SK-N-SH (cell line): ENCODE results near the gene PPP1R12B. TPM values are rescaled to one million over a fixed set of nuclear protein-coding genes. Genes with fewer than 3 reads are reported as not detected.

Experiments
- CTCF ChIA-PET: fragments of 300-600, 350-600 bp; formaldehyde crosslinking; extraction: SDS; loops from one replicate; lab custom pipeline; 2021; lab: Yijun Ruan, JAX
- POLR2A ChIA-PET: fragments of 350-600 bp; sonication (Branson Sonifier 250); formaldehyde crosslinking; extraction: SDS; loops from one replicate; lab custom pipeline; 2020; ENCODE audit warnings: antibody characterized with exemption, inconsistent platforms; lab: Yijun Ruan, JAX
- DNase-seq: peaks from one replicate; pipeline ENCODE4 v3.0.0; 2012
- H2AFZ ChIP-seq: fragments of 200-600 bp; sonication (generic); 2 replicates; pipeline ENCODE4 v1.8.1; 2016; ENCODE audit warnings: antibody characterized with exemption, mild to moderate bottlenecking, low read depth
- H3F3A ChIP-seq: fragments of 200-600 bp; sonication (generic); replicated peaks from 2 replicates; pipeline ENCODE3; 2016; ENCODE audit warnings: antibody characterized with exemption, mild to moderate bottlenecking; ENCODE audit not compliant: insufficient read depth
- H3K27ac ChIP-seq, 2 experiments: fragments of 200-500 bp in 1 of 2; fragments of 200-600 bp in 1 of 2; sonication (Bioruptor generic) in 1 of 2; sonication (generic), shearing (Covaris generic) in 1 of 2; 2 replicates each; pipeline versions ENCODE4 v1.5.1 to v1.6.1; 2014 to 2016; ENCODE audit warnings: low read depth in 2 of 2, inconsistent platforms in 1 of 2, low read length in 1 of 2, mild to moderate bottlenecking in 1 of 2, mixed read lengths in 1 of 2
- H3K27me3 ChIP-seq: fragments of 200-600 bp; sonication (generic), shearing (Covaris generic); 2 replicates; pipeline ENCODE4 v1.6.1; 2016; ENCODE audit warnings: mixed run types; ENCODE audit not compliant: insufficient read depth
- H3K36me3 ChIP-seq, 2 experiments: fragments of 200-500 bp in 1 of 2; fragments of 200-600 bp in 1 of 2; sonication (Bioruptor generic) in 1 of 2; sonication (generic) in 1 of 2; replicated peaks in 1 of 2; 2 replicates each; pipeline versions ENCODE3 to v1.5.1; 2014 to 2016; ENCODE audit warnings: low read length in 1 of 2, mild to moderate bottlenecking in 1 of 2; ENCODE audit not compliant: insufficient read depth in 2 of 2, control insufficient read depth in 1 of 2
- H3K4me1 ChIP-seq, 2 experiments: fragments of 200-500 bp in 1 of 2; fragments of 200-600 bp in 1 of 2; sonication (Bioruptor generic) in 1 of 2; sonication (generic), shearing (Covaris generic) in 1 of 2; 2 replicates each; pipeline versions ENCODE4 v1.5.1 to v1.6.1; 2014 to 2016; ENCODE audit warnings: low read depth in 1 of 2, low read length in 1 of 2, mixed run types in 1 of 2; ENCODE audit not compliant: insufficient read depth in 2 of 2, control insufficient read depth in 1 of 2
- H3K4me2 ChIP-seq: fragments of 200-600 bp; sonication (generic), shearing (Covaris generic); 2 replicates; pipeline ENCODE4 v1.6.1; 2017; ENCODE audit warnings: mixed run types
- H3K4me3 ChIP-seq, 2 experiments: fragments of 200-500 bp in 1 of 2; fragments of 200-600 bp in 1 of 2; sonication (Bioruptor generic) in 1 of 2; sonication (generic), shearing (Covaris generic) in 1 of 2; 2 replicates each; pipeline versions ENCODE4 v1.5.1 to v1.8.1; 2014 to 2016; ENCODE audit warnings: low read depth in 2 of 2, inconsistent platforms in 1 of 2, low read length in 1 of 2, mild to moderate bottlenecking in 1 of 2, mixed read lengths in 1 of 2, moderate library complexity in 1 of 2
- H3K79me2 ChIP-seq: fragments of 200-600 bp; sonication (generic); 2 replicates; pipeline ENCODE4 v1.8.1; 2017; ENCODE audit warnings: mild to moderate bottlenecking; ENCODE audit not compliant: insufficient read depth
- H3K9ac ChIP-seq: fragments of 200-600 bp; sonication (generic); 2 replicates; pipeline ENCODE4 v1.6.1; 2017; ENCODE audit warnings: mixed run types
- H3K9me2 ChIP-seq: fragments of 200-600 bp; sonication (generic); 2 replicates; pipeline ENCODE4 v1.6.1; 2017; ENCODE audit warnings: mixed run types
- H3K9me3 ChIP-seq: fragments of 200-600 bp; sonication (generic); 2 replicates; pipeline ENCODE4 v1.6.1; 2017; ENCODE audit warnings: mixed run types, mild to moderate bottlenecking, moderate library complexity
- H4K20me1 ChIP-seq: fragments of 200-600 bp; sonication (generic); 2 replicates; pipeline ENCODE4 v1.6.1; 2017; ENCODE audit warnings: mild to moderate bottlenecking, mixed run types; ENCODE audit not compliant: insufficient read depth
- CHD2 ChIP-seq: fragments of 150-350 bp; IDR thresholded peaks from 2 replicates; pipeline ENCODE4 v1.6.1; 2018; ENCODE audit warnings: low read length; ENCODE audit not compliant: partially characterized antibody
- CTCF ChIP-seq: fragments of 200-600 bp; sonication (generic); IDR thresholded peaks from 2 replicates; pipeline ENCODE4 v1.6.1; 2017; ENCODE audit warnings: antibody characterized with exemption, mild to moderate bottlenecking, moderate library complexity
- ELF1 ChIP-seq: IDR thresholded peaks from 2 replicates; pipeline ENCODE4 v1.4.0; 2012
- EP300 ChIP-seq, 2 experiments: IDR thresholded peaks; 2 replicates each; pipeline versions ENCODE4 v1.4.0 to v1.6.1; 2012; ENCODE audit warnings: borderline replicate concordance in 1 of 2, low read depth in 1 of 2, low read length in 1 of 2
- EZH2phosphoT487 ChIP-seq: fragments of 200-600 bp; sonication (generic); IDR thresholded peaks from 2 replicates; pipeline ENCODE4 v1.6.1; 2017; ENCODE audit warnings: low read depth, mixed run types, mild to moderate bottlenecking, antibody characterized with exemption, moderate library complexity, borderline replicate concordance
- FOSL2 ChIP-seq: IDR thresholded peaks from 2 replicates; pipeline ENCODE4 v1.4.0; 2012; ENCODE audit warnings: low read depth, mild to moderate bottlenecking, moderate library complexity, borderline replicate concordance
- FOXJ3 ChIP-seq: sonication (generic); formaldehyde crosslinking; IDR thresholded peaks from 2 replicates; pipeline ENCODE4 v1.5.1; 2020; ENCODE audit warnings: mild to moderate bottlenecking, missing genetic modification reagents
- FOXM1 ChIP-seq: IDR thresholded peaks from 2 replicates; pipeline ENCODE4 v1.4.0; 2012; ENCODE audit warnings: low read depth, mild to moderate bottlenecking
- GATA2 ChIP-seq: sonication (generic); formaldehyde crosslinking; IDR thresholded peaks from 2 replicates; pipeline ENCODE4 v1.5.0; 2020; ENCODE audit warnings: mild to moderate bottlenecking, missing genetic modification reagents
- JUND ChIP-seq: IDR thresholded peaks from 2 replicates; pipeline ENCODE4 v1.4.0; 2012
- MAX ChIP-seq: IDR thresholded peaks from 2 replicates; pipeline ENCODE4 v1.4.0; 2012; ENCODE audit warnings: low read depth
- MEF2A ChIP-seq: IDR thresholded peaks from 2 replicates; pipeline ENCODE4 v1.4.0; 2012; ENCODE audit warnings: low read depth, borderline replicate concordance
- MXI1 ChIP-seq: IDR thresholded peaks from 2 replicates; pipeline ENCODE4 v1.6.1; 2012; ENCODE audit warnings: mild to moderate bottlenecking, low read depth, low read length, improper control_type of control experiment
- NFIC ChIP-seq: IDR thresholded peaks from 2 replicates; pipeline ENCODE4 v1.4.0; 2012; ENCODE audit warnings: borderline replicate concordance
- PBX3 ChIP-seq: IDR thresholded peaks from 2 replicates; pipeline ENCODE4; 2012
- POLR2AphosphoS5 ChIP-seq: IDR thresholded peaks from 2 replicates; pipeline ENCODE4 v1.6.1; 2012; ENCODE audit warnings: low read depth, low read length
- RAD21 ChIP-seq: IDR thresholded peaks from 2 replicates; pipeline ENCODE4 v1.6.1; 2012; ENCODE audit warnings: mild to moderate bottlenecking, low read length
- RCOR1 ChIP-seq: fragments of 150-350 bp; IDR thresholded peaks from 2 replicates; pipeline ENCODE4 v1.6.1; 2017; ENCODE audit warnings: antibody characterized with exemption, low read length
- REST ChIP-seq: IDR thresholded peaks from 2 replicates; pipeline ENCODE4 v1.6.1; 2012; ENCODE audit warnings: mild to moderate bottlenecking, low read depth, low read length, moderate library complexity
- RFX5 ChIP-seq: IDR thresholded peaks from 2 replicates; pipeline ENCODE4 v1.6.1; 2012; ENCODE audit warnings: mild to moderate bottlenecking, improper control_type of control experiment, low read length
- RXRA ChIP-seq: IDR thresholded peaks from 2 replicates; pipeline ENCODE4 v1.4.0; 2012; ENCODE audit warnings: low read depth, mild to moderate bottlenecking, borderline replicate concordance
- SIN3A ChIP-seq: IDR thresholded peaks from 2 replicates; pipeline ENCODE4 v1.6.1; 2012; ENCODE audit warnings: low read depth, mild to moderate bottlenecking, low read length, moderate library complexity, borderline replicate concordance
- SMC3 ChIP-seq: IDR thresholded peaks from 2 replicates; pipeline ENCODE4 v1.6.1; 2012; ENCODE audit warnings: low read depth, low read length, improper control_type of control experiment
- TCF12 ChIP-seq: IDR thresholded peaks from 2 replicates; pipeline ENCODE4 v1.4.0; 2012
- TEAD4 ChIP-seq: IDR thresholded peaks from 2 replicates; pipeline ENCODE4 v1.4.0; 2012; ENCODE audit warnings: mild to moderate bottlenecking, borderline replicate concordance; ENCODE audit not compliant: insufficient read depth
- USF1 ChIP-seq: IDR thresholded peaks from 2 replicates; pipeline ENCODE4 v1.4.0; 2012; ENCODE audit warnings: low read depth, borderline replicate concordance
- YY1 ChIP-seq: IDR thresholded peaks from 2 replicates; pipeline ENCODE4 v1.4.0; 2012; ENCODE audit warnings: low read depth, mild to moderate bottlenecking
- WGBS: methylation state at CpG from one replicate; pipeline ENCODE4 v1.1.6; 2017; ENCODE audit warnings: low lambda C conversion rate; 5-methylcytosine and 5-hydroxymethylcytosine counted together
- polyA plus RNA-seq, 3 experiments: library from polyadenylated mRNA; depleted of rRNA; stranded (reverse); fragments of >200 nt; gene quantifications; 2 replicates each; pipeline ENCODE4 v1.2.3, GENCODE V29; 2012

PPP1R12B gene
- polyA plus RNA-seq (2012; rRNA removed): 2.8 and 5.3 TPM in 2 replicates
- 2.5 and 3.5 TPM in 2 replicates for polyA plus RNA-seq (2012; cell fraction: cytosol; rRNA removed)
- polyA plus RNA-seq (2012; cell fraction: nucleus; rRNA removed): 12.3 and 12.6 TPM in 2 replicates

- POLR2A ChIA-PET: interaction anchor here (0.5 to 0.7 kb wide), 2 partner anchors 146 to 350 kb away, joined by 3 read pairs; no protein-coding TSS in a partner anchor
- no peaks in the 10 kb centered on the region for H3K9me3 ChIP-seq
- H3K79me2 ChIP-seq: peaks cover 37% of the 10 kb centered on the region
- H3K9ac ChIP-seq: peak within 1 kb of the TSS; percentile 77
- H3K36me3 ChIP-seq: no peaks in the 10 kb centered on the region
- WGBS: 0% methylated on average over 24 of the region's 60 CpGs
- peak; percentile 89 for DNase-seq
- CTCF ChIA-PET: interaction anchor here (0.9 to 1.9 kb wide), 4 partner anchors 19 to 371 kb away, joined by 3 to 6 read pairs (median 5); no protein-coding TSS in a partner anchor
- peak within 1 kb of the TSS; percentile 76 to 85 for H3K27ac ChIP-seq
- no peaks in the 10 kb centered on the region for H3K9me2 ChIP-seq
- H3K4me1 ChIP-seq: peaks cover 5 to 8% of the 10 kb centered on the region in 2 experiments; a peak in 3 of 4 replicates
- H3K4me2 ChIP-seq: peak within 1 kb of the TSS; percentile 92
- no peaks in the 10 kb centered on the region for H3K27me3 ChIP-seq
- no peaks in the 10 kb centered on the region for H3F3A ChIP-seq
- peak within 1 kb of the TSS; percentile 86 for H2AFZ ChIP-seq
- peak within 1 kb of the TSS; percentile 86 to 99 for H3K4me3 ChIP-seq
- no peaks in the 10 kb centered on the region for H4K20me1 ChIP-seq
- TF ChIP-seq NFIC (no peak), POLR2AphosphoS5 (no peak; the same call in 1 of the 2 replicates), FOXM1 (no peak), EP300 (IDR thresholded peaks at IDR 0.05; ENCODE audit: borderline replicate concordance in 1 of 2, low read depth in 1 of 2, low read length in 1 of 2) (no peak), RFX5 (no peak), RAD21 (no peak), JUND (no peak), TEAD4 (no peak), GATA2 (CRISPR knock-in tag) (peak; percentile 5; the same call in 1 of the 2 replicates), CTCF (no peak), SIN3A (no peak; the same call in 1 of the 2 replicates), YY1 (peak; percentile 98), PBX3 (no peak), TCF12 (no peak), FOSL2 (no peak), RXRA (no peak), EZH2phosphoT487 (no peak), FOXJ3 (CRISPR knock-in tag) (no peak), MEF2A (no peak), CHD2 (peak; percentile 96), ELF1 (peak; percentile 76), REST (peak; percentile 38; the same call in 1 of the 2 replicates), MXI1 (peak; percentile 34), SMC3 (no peak), MAX (no peak), USF1 (peak; percentile 82), RCOR1 (no peak)
These were observed at the start of gene PPP1R12B for GRCh38 chr1:202348509-202349205. PPP1R12B (plus strand) TSS chr1:202348699; CDS start chr1:202348852, 153 bp downstream.
